ENCODE data around the gene FOXI1. TPM values are rescaled to one million over a fixed set of nuclear protein-coding genes. Genes with fewer than 3 reads are reported as not detected.
"Not testable (repeated sequence)": the region's sequence is repeated elsewhere in the genome, so short reads cannot be mapped to it uniquely, and the experiment has no call there.

The FOXI1 gene
- total RNA-seq, 1 donor from 2014 or later: not detected

GRCh38 chr5:170138273-170138672 lies 32.6 kb downstream of the FOXI1 start:
- Mint-ChIP-seq H3K36me3 (ENCODE audit: low read depth) (no peaks in the 10 kb centered on the region), H3K9me3 (no peaks in the 10 kb centered on the region), H3K27me3 (ENCODE audit: insufficient read depth) (peaks cover 15% of the 10 kb centered on the region), H3K27ac (no peak overlapping the region), H3K4me3 (no peak overlapping the region), H3K4me1 (ENCODE audit: low read depth) (no peaks in the 10 kb centered on the region)
- intact Hi-C loops (cut with micrococcal nuclease): no loop called here
- no peak for DNase-seq (ENCODE audit: low spot score)

GRCh38 chr5:170139786-170140335 lies 34.2 kb downstream of the FOXI1 start:
- Mint-ChIP-seq H3K4me3 (no peak overlapping the region), H3K36me3 (ENCODE audit: low read depth) (no peaks in the 10 kb centered on the region), H3K4me1 (ENCODE audit: low read depth) (no peaks in the 10 kb centered on the region), H3K27ac (no peak overlapping the region), H3K27me3 (ENCODE audit: insufficient read depth) (peaks cover 7% of the 10 kb centered on the region), H3K9me3 (no peaks in the 10 kb centered on the region)
- no peak for DNase-seq (ENCODE audit: low spot score)
- intact Hi-C loops (cut with micrococcal nuclease): no loop called here

DNA sequence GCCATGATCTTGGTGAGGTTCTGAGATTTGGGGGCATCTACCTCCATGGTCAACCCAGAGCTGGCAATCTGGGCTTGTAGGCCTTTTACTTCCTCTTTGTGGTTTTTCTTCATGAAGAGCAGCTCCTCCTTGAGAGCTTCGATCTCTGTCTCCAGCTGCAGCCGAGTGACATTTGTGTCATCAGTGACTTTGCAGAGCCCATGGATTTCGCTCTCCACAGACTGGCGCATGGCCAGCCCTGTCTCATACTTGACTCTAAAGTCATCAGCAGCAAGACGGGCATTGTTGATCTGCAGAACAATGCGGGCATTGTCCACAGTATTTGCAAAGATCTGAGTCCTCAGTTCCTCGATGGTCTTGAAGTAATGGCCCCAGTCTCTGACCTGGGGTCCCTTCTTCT lies 35.5 kb downstream of the FOXI1 start:
- H3K36me3 Mint-ChIP-seq (ENCODE audit: low read depth); H3K27me3 Mint-ChIP-seq (ENCODE audit: insufficient read depth); DNase-seq (ENCODE audit: low spot score); intact Hi-C loops (cut with micrococcal nuclease); H3K4me3 Mint-ChIP-seq; H3K9me3 Mint-ChIP-seq; H3K4me1 Mint-ChIP-seq (ENCODE audit: low read depth); H3K27ac Mint-ChIP-seq: not testable (repeated sequence)

DNA sequence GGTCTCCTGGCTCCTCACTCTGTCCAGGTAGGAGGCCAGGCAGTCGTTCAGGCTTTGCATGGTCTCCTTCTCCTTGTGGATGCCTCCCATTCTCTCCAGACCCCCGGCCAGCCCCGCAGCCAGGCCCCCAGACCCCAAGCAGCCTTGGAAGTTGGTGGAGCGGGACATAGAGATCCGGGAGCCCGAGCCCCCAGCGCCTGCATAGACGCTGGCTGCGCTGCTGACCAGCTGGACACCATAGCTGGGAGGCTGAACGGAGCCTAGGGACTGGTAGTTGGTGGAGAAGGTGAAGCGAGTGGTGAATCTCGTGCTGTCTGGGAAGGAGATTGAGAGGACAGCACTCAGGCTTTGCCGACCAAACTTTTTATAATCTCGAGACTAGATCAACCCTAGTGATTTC lies 35.9 kb downstream of the FOXI1 start:
- intact Hi-C loops (cut with micrococcal nuclease): no loop called here
- Mint-ChIP-seq H3K4me1 (ENCODE audit: low read depth) (no peaks in the 10 kb centered on the region), H3K4me3 (no peak overlapping the region), H3K9me3 (no peaks in the 10 kb centered on the region), H3K27ac (no peak overlapping the region), H3K27me3 (ENCODE audit: insufficient read depth) (peaks cover 5% of the 10 kb centered on the region), H3K36me3 (ENCODE audit: low read depth) (no peaks in the 10 kb centered on the region)
- DNase-seq (ENCODE audit: low spot score): no peak

- H3K27ac Mint-ChIP-seq: no peak overlapping the region
- no peaks in the 10 kb centered on the region for H3K36me3 Mint-ChIP-seq (ENCODE audit: low read depth)
- no peak for DNase-seq (ENCODE audit: low spot score)
- no peaks in the 10 kb centered on the region for H3K4me1 Mint-ChIP-seq (ENCODE audit: low read depth)
- no peak overlapping the region for H3K4me3 Mint-ChIP-seq
- intact Hi-C loops (cut with micrococcal nuclease): no loop called here
- H3K27me3 Mint-ChIP-seq (ENCODE audit: insufficient read depth): peaks cover 5% of the 10 kb centered on the region
- no peaks in the 10 kb centered on the region for H3K9me3 Mint-ChIP-seq
Measured at GRCh38 chr5:170142196-170142595, 36.5 kb downstream of the FOXI1 start.

DNA sequence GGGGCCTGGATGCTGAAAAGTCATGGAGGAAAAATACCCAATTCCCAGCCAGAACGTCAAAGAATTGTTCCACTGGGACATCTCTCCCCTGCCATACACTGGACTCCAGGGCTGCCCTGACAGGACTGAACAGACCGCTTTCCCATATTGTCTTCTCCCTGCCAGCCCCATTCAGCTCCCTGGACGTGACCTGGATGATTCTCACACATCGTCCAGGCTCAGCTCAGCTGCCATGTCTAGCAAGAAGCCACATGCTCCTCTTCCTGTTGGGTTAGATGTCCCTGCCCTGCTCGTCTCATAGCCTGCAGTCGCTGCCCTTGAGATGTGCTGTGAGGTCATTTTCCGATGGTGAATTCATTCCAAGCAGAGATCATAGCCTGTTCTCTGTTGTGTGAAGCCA lies 37.4 kb downstream of the FOXI1 start:
- Mint-ChIP-seq H3K36me3 (ENCODE audit: low read depth) (no peaks in the 10 kb centered on the region), H3K27ac (no peak overlapping the region)
- DNase-seq (ENCODE audit: low spot score): no peak

DNA sequence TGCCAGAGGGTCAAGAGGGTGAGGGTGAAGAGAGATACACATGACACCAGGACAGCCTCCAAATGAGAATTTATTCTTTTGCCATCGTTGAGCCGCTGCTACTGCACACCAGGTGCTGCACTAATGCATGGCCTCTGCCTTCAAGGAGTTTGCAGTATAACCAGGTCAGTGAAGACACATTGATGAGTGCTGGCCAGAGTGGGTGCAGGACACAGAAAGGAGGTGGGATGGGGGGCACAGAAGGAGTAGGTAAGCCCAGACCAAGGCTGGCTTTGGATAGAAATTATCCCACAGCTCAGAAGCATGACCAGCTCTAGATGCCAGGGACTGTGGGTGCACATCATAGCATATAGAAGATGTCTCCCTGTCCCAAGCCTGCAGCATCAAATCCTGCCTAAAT lies 38.0 kb downstream of the FOXI1 start:
- Mint-ChIP-seq H3K4me3 (no peak overlapping the region), H3K27ac (no peak overlapping the region), H3K36me3 (ENCODE audit: low read depth) (no peaks in the 10 kb centered on the region), H3K27me3 (ENCODE audit: insufficient read depth) (peaks cover 2% of the 10 kb centered on the region), H3K4me1 (ENCODE audit: low read depth) (no peaks in the 10 kb centered on the region), H3K9me3 (no peaks in the 10 kb centered on the region)
- intact Hi-C loops (cut with micrococcal nuclease): no loop called here
- no peak for DNase-seq (ENCODE audit: low spot score)

More for the DNA sequence above, 37.4 kb downstream of the FOXI1 start:
- no peak overlapping the region for H3K4me3 Mint-ChIP-seq
- no peaks in the 10 kb centered on the region for H3K4me1 Mint-ChIP-seq (ENCODE audit: low read depth)
- intact Hi-C loops (cut with micrococcal nuclease): no loop called here
- H3K9me3 Mint-ChIP-seq: no peaks in the 10 kb centered on the region
- peaks cover 5% of the 10 kb centered on the region for H3K27me3 Mint-ChIP-seq (ENCODE audit: insufficient read depth)

GRCh38 chr5:170144286-170145023 lies 38.8 kb downstream of the FOXI1 start:
- no peaks in the 10 kb centered on the region for H3K9me3 Mint-ChIP-seq
- no peaks in the 10 kb centered on the region for H3K36me3 Mint-ChIP-seq (ENCODE audit: low read depth)
- peaks cover 2% of the 10 kb centered on the region for H3K27me3 Mint-ChIP-seq (ENCODE audit: insufficient read depth)
- no peak overlapping the region for H3K4me3 Mint-ChIP-seq
- H3K27ac Mint-ChIP-seq: no peak overlapping the region
- H3K4me1 Mint-ChIP-seq (ENCODE audit: low read depth): no peaks in the 10 kb centered on the region
- no peak for DNase-seq (ENCODE audit: low spot score)
- intact Hi-C loops (cut with micrococcal nuclease): no loop called here

- Mint-ChIP-seq H3K4me3 (no peak overlapping the region), H3K27me3 (ENCODE audit: insufficient read depth) (peaks cover 2% of the 10 kb centered on the region), H3K36me3 (ENCODE audit: low read depth) (no peaks in the 10 kb centered on the region), H3K4me1 (ENCODE audit: low read depth) (no peaks in the 10 kb centered on the region), H3K27ac (no peak overlapping the region), H3K9me3 (no peaks in the 10 kb centered on the region)
- DNase-seq (ENCODE audit: low spot score): no peak
- intact Hi-C loops (cut with micrococcal nuclease): no loop called here
Measured at GRCh38 chr5:170145462-170145861, 39.8 kb downstream of the FOXI1 start.

- intact Hi-C loops (cut with micrococcal nuclease): no loop called here
- no peak for DNase-seq (ENCODE audit: low spot score)
- H3K27ac Mint-ChIP-seq: no peak overlapping the region
- no peaks in the 10 kb centered on the region for H3K9me3 Mint-ChIP-seq
- H3K27me3 Mint-ChIP-seq (ENCODE audit: insufficient read depth): peaks cover 2% of the 10 kb centered on the region
- H3K4me1 Mint-ChIP-seq (ENCODE audit: low read depth): no peaks in the 10 kb centered on the region
- no peak overlapping the region for H3K4me3 Mint-ChIP-seq
- H3K36me3 Mint-ChIP-seq (ENCODE audit: low read depth): no peaks in the 10 kb centered on the region
Measured at GRCh38 chr5:170147051-170147752, 41.5 kb downstream of the FOXI1 start.

DNA sequence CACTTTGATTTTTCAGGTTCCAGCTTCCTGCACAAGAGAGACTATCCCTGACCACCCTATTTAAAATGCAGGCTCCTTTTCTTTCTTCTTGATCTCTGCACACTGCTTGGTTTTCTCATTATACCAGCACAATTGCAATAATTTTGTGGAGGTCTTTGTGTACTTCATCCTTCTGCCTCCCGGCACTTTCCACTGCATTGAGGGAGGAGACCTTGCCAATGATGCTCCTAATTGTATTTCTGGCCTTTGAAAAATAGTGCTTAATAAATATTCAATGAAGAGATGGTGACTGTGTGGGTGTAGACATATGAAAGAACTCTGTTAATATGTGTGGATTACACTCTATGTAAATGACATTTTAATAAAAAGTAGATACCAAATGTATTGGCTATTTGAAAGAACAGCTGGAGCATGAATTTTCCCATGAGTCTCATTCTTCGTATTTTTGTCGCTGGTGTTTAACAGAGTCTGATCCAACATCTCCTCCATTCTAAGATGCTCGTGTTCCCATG lies 42.1 kb downstream of the FOXI1 start:
- Mint-ChIP-seq H3K4me1 (ENCODE audit: low read depth) (no peaks in the 10 kb centered on the region), H3K9me3 (no peaks in the 10 kb centered on the region), H3K27ac (no peak overlapping the region), H3K27me3 (ENCODE audit: insufficient read depth) (peaks cover 2% of the 10 kb centered on the region), H3K4me3 (no peak overlapping the region), H3K36me3 (ENCODE audit: low read depth) (no peaks in the 10 kb centered on the region)
- intact Hi-C loops (cut with micrococcal nuclease): no loop called here
- DNase-seq (ENCODE audit: low spot score): no peak

DNA sequence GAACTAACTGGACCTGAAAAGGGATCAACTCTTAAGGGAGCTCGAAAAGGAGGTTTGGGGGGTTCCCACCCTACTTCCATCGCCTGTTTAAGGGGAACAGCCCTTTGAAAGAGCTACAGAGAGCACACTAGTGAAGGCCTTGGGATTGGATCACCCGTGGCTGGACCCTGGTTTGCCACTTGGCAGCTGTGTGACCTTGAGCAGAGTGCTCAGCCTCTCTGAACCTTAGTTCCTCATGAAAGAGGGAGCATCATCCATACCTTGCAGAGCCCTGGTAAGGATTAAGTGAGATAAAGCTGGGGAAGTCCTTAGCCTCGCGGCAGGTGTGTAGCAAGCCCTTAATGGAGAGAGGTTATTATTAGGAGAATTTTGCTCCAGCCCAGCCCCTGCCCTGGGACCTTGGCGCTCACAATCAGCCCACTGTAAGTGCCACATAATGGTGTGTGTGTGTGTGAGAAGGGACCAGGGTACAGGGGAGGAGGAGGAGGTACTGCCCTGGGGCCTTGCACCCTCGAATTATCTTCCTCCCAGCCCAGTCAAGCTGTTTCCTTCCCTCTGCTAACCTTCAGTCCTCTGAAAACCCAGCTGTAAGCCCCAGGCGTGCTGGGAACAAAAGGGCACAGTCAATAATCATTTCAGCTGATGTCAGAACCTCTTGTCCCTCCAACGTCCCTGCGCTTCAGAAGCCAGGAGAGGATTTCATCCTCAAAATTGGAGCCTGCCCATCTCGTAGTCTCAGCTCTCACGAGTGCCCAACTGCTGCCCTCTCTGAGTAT lies 42.9 kb downstream of the FOXI1 start:
- H3K4me1 Mint-ChIP-seq (ENCODE audit: low read depth): no peaks in the 10 kb centered on the region
- H3K9me3 Mint-ChIP-seq: no peaks in the 10 kb centered on the region
- intact Hi-C loops (cut with micrococcal nuclease): no loop called here
- no peaks in the 10 kb centered on the region for H3K36me3 Mint-ChIP-seq (ENCODE audit: low read depth)
- peaks cover 2% of the 10 kb centered on the region for H3K27me3 Mint-ChIP-seq (ENCODE audit: insufficient read depth)
- H3K27ac Mint-ChIP-seq: no peak overlapping the region
- no peak overlapping the region for H3K4me3 Mint-ChIP-seq
- DNase-seq (ENCODE audit: low spot score): no peak

DNA sequence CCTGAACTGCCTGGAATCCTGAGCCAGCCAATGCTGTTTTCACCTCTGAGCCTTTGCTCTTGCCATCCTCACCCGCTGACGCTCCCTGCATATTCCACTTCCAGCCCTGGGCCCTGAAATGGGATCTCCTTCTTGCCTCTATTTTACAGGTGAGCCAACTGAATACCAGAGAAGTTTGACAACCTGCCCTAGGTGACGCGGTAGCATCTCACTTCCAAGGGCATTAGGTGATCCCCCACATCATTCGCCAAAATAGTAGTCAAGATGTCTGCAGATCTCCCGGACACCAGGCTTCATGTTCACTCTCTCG lies 43.5 kb downstream of the FOXI1 start:
- Mint-ChIP-seq H3K4me1 (ENCODE audit: low read depth) (no peaks in the 10 kb centered on the region), H3K27ac (no peak overlapping the region), H3K36me3 (ENCODE audit: low read depth) (no peaks in the 10 kb centered on the region), H3K4me3 (no peak overlapping the region), H3K9me3 (no peaks in the 10 kb centered on the region), H3K27me3 (ENCODE audit: insufficient read depth) (peaks cover 2% of the 10 kb centered on the region)
- no peak for DNase-seq (ENCODE audit: low spot score)
- intact Hi-C loops (cut with micrococcal nuclease): no loop called here

Measured in activated T-helper 1 cell treated with anti-CD3 and anti-CD28 coated beads, Interleukin-12 subunit alpha, Interleukin-12 subunit beta, Interleukin-2, Interleukin-4 antibody, amounts not matched to agents 30 ng/mL and 10 ng/mL and 1 ng/mL, durations not matched to agents 14 hours and 24 hours and 36 hours (primary cell).